H9 (cell line): ENCODE results near the gene IGSF9B. TPM values are rescaled to one million over a fixed set of nuclear protein-coding genes. Genes with fewer than 3 reads are reported as not detected.
A peak's percentile ranks its signal among the peaks of the same experiment; 100 is the strongest.

Experiments used
- DNase-seq: peaks from one replicate; pipeline ENCODE4 v3.0.0-alpha.2; 2017
- H2AFZ ChIP-seq: one replicate; pipeline ENCODE4 v1.6.1; 2013; ENCODE audit warnings: mild to moderate bottlenecking, low read length, control low read depth, moderate library complexity
- H2AK5ac ChIP-seq: 2 replicates; pipeline ENCODE4 v1.6.1; 2013; ENCODE audit warnings: low read length, control low read depth, mixed read lengths; ENCODE audit not compliant: insufficient read length
- H2BK120ac ChIP-seq: one replicate; pipeline ENCODE4 v1.6.1; 2013; ENCODE audit warnings: low read depth, mild to moderate bottlenecking, low read length, control low read depth, inconsistent platforms; ENCODE audit not compliant: poor library complexity, severe bottlenecking
- H2BK12ac ChIP-seq: 2 replicates; pipeline ENCODE4 v1.6.1; 2013; ENCODE audit warnings: low read length, control low read depth, mixed read lengths, low read depth; ENCODE audit not compliant: insufficient read length
- H2BK15ac ChIP-seq: 2 replicates; pipeline ENCODE4 v1.6.1; 2013; ENCODE audit warnings: low read depth, low read length, control low read depth
- H2BK20ac ChIP-seq: one replicate; pipeline ENCODE4 v1.6.1; 2013; ENCODE audit warnings: low read depth, mild to moderate bottlenecking, low read length, control low read depth, inconsistent platforms; ENCODE audit not compliant: poor library complexity, severe bottlenecking
- H2BK5ac ChIP-seq: 2 replicates; pipeline ENCODE4 v1.6.1; 2013; ENCODE audit warnings: low read length, control low read depth, mixed read lengths; ENCODE audit not compliant: insufficient read length
- H3K14ac ChIP-seq: 2 replicates; pipeline ENCODE4 v1.6.1; 2013; ENCODE audit warnings: low read length, control low read depth; ENCODE audit not compliant: insufficient read depth
- H3K18ac ChIP-seq: 2 replicates; pipeline ENCODE4 v1.6.1; 2013; ENCODE audit warnings: low read depth, mild to moderate bottlenecking, mixed read lengths, low read length, control low read depth; ENCODE audit not compliant: insufficient read length
- H3K23ac ChIP-seq: 2 replicates; pipeline ENCODE4 v1.6.1; 2013; ENCODE audit warnings: low read length, control low read depth, mixed read lengths, low read depth; ENCODE audit not compliant: insufficient read length
- H3K23me2 ChIP-seq: 2 replicates; pipeline ENCODE4 v1.6.1; 2013; ENCODE audit warnings: low read depth, mild to moderate bottlenecking, mixed read lengths, low read length, control low read depth; ENCODE audit not compliant: insufficient read length, poor library complexity, severe bottlenecking
- H3K27ac ChIP-seq: 2 replicates; pipeline ENCODE4 v1.5.1; 2013; ENCODE audit warnings: low read length, control low read depth, mixed read lengths, low read depth; ENCODE audit not compliant: insufficient read length
- H3K27me3 ChIP-seq: 2 replicates; pipeline ENCODE4 v1.6.1; 2013; ENCODE audit warnings: low read length, control low read depth, inconsistent platforms; ENCODE audit not compliant: insufficient read depth
- H3K4ac ChIP-seq: 2 replicates; pipeline ENCODE4 v1.6.1; 2013; ENCODE audit warnings: low read depth, mild to moderate bottlenecking, control low read depth, inconsistent platforms, low read length, moderate library complexity
- H3K4me1 ChIP-seq: 2 replicates; pipeline ENCODE4 v1.6.1; 2013; ENCODE audit warnings: low read length, control low read depth, inconsistent platforms; ENCODE audit not compliant: insufficient read depth
- H3K4me2 ChIP-seq: 2 replicates; pipeline ENCODE4 v1.6.1; 2013; ENCODE audit warnings: low read length, control low read depth, mixed read lengths; ENCODE audit not compliant: insufficient read length, insufficient read depth
- H3K56ac ChIP-seq: 2 replicates; pipeline ENCODE4 v1.6.1; 2013; ENCODE audit warnings: low read depth, mild to moderate bottlenecking, mixed read lengths, low read length, control low read depth; ENCODE audit not compliant: insufficient read length
- H3K79me1 ChIP-seq: 2 replicates; pipeline ENCODE4 v1.6.1; 2013; ENCODE audit warnings: low read depth, mild to moderate bottlenecking, moderate library complexity, low read length, control low read depth, inconsistent platforms; ENCODE audit not compliant: insufficient read depth, poor library complexity, severe bottlenecking
- H3K79me2 ChIP-seq: 2 replicates; pipeline ENCODE4 v1.6.1; 2013; ENCODE audit warnings: low read length, control low read depth, inconsistent platforms; ENCODE audit not compliant: insufficient read depth
- H3K9ac ChIP-seq: 2 replicates; pipeline ENCODE4 v1.6.1; 2013; ENCODE audit warnings: low read length, control low read depth, mixed read lengths; ENCODE audit not compliant: insufficient read length; ENCODE audit errors: extremely low read depth
- H3K9me3 ChIP-seq: one replicate; pipeline ENCODE4 v1.6.1; 2013; ENCODE audit warnings: low read depth, low read length, inconsistent platforms; ENCODE audit not compliant: control insufficient read depth
- H3T11ph ChIP-seq: one replicate; pipeline ENCODE4 v1.6.1; 2013; ENCODE audit warnings: mild to moderate bottlenecking, low read length, control low read depth, inconsistent platforms
- H4K20me1 ChIP-seq: one replicate; pipeline ENCODE4 v1.6.1; 2013; ENCODE audit not compliant: control insufficient read depth, insufficient read length, insufficient read depth
- H4K5ac ChIP-seq: 2 replicates; pipeline ENCODE4 v1.6.1; 2013; ENCODE audit warnings: low read depth, mild to moderate bottlenecking, mixed read lengths, low read length, control low read depth; ENCODE audit not compliant: insufficient read length
- H4K8ac ChIP-seq: replicated peaks from 2 replicates; pipeline ENCODE4 v1.6.1; 2013; ENCODE audit warnings: low read length, control low read depth, mixed read lengths, low read depth; ENCODE audit not compliant: insufficient read length
- H4K91ac ChIP-seq: 2 replicates; pipeline ENCODE4 v1.6.1; 2013; ENCODE audit warnings: low read depth, mild to moderate bottlenecking, moderate library complexity, mixed read lengths, low read length, control low read depth; ENCODE audit not compliant: insufficient read length
- H3K27ac Mint-ChIP-seq, 3 experiments: 2 replicates in 2 of 3; 3 replicates in 1 of 3; pipeline ENCODE4 v1.8.0; 2020 to 2021; ENCODE audit warnings: mixed read lengths in 3 of 3, mild to moderate bottlenecking in 1 of 3, moderate library complexity in 1 of 3
- H3K27me3 Mint-ChIP-seq: 2 replicates; pipeline ENCODE4 v1.8.0; 2021; ENCODE audit warnings: low read depth, mild to moderate bottlenecking, moderate library complexity, mixed read lengths
- H3K36me3 Mint-ChIP-seq, 3 experiments: 2 replicates in 2 of 3; 3 replicates in 1 of 3; pipeline ENCODE4 v1.8.0; 2020 to 2021; ENCODE audit warnings: low read depth in 3 of 3, mixed read lengths in 3 of 3; ENCODE audit not compliant: insufficient read depth in 1 of 3
- H3K4me1 Mint-ChIP-seq, 2 experiments: 2 replicates each; pipeline ENCODE4 v1.8.0; 2020; ENCODE audit warnings: mixed read lengths in 2 of 2
- H3K4me3 Mint-ChIP-seq, 2 experiments: 2 replicates in 1 of 2; 3 replicates in 1 of 2; pipeline ENCODE4 v1.8.0; 2020 to 2021; ENCODE audit warnings: mild to moderate bottlenecking in 2 of 2, mixed read lengths in 2 of 2, moderate library complexity in 1 of 2
- H3K9me3 Mint-ChIP-seq, 2 experiments: 2 replicates in 1 of 2; 3 replicates in 1 of 2; pipeline ENCODE4 v1.8.0; 2020; ENCODE audit warnings: mild to moderate bottlenecking in 2 of 2, mixed read lengths in 2 of 2, moderate library complexity in 1 of 2
- WGBS: extraction: QIAGEN DNeasy Blood & Tissue Kit; methylation state at CpG from one replicate; pipeline ENCODE4 v1.1.7; 2013; ENCODE audit warnings: missing lambda C conversion rate, low lambda C conversion rate, mixed read lengths; ENCODE audit not compliant: insufficient read length; ENCODE audit errors: extremely low coverage; 5-methylcytosine and 5-hydroxymethylcytosine counted together
- total RNA-seq: library from RNA; stranded (reverse); gene quantifications from 2 replicates; pipeline ENCODE4 v1.2.1, GENCODE V29; 2021
- TF ChIP-seq, protein P1 (sequence below): fragments of 200-600 bp; sonication (generic); conservative IDR thresholded peaks from 3 replicates; pipeline ENCODE4 v1.8.0; 2021; ENCODE audit warnings: antibody characterized with exemption, mild to moderate bottlenecking

IGSF9B gene
- total RNA-seq, 1 experiment from 2014 or later, result 25.7 TPM

DNA sequence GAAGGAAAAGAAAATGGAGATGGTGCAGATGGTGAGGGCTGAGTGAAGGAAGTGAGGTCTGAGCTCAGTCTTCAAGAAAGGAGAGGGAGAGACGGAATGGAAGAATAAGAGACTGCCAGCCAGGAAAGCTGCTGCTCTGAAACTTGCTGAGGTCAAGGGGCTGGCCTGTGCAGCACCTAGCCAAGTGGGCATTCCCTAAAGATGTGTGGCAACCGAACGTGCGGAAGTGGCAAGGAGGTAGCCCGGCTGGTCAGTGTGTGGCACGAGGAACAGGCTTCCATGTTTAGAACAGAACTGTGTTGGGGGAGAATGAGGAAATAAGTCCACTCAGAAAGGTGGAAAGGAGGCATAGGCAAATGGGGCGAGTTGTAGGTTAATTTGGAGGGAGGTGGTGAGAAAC, 7.6 kb upstream of the IGSF9B start:
- Mint-ChIP-seq H3K9me3 (peaks cover 0 to 10% of the 10 kb centered on the region in 2 experiments; a peak in 3 of 5 replicates), H3K27me3 (peaks cover 60% of the 10 kb centered on the region), H3K4me3 (no peak overlapping the region), H3K4me1 (peaks cover 2 to 13% of the 10 kb centered on the region in 2 experiments), H3K27ac (peak overlapping the region in 1 of 3 experiments; percentile 17; a peak in 1 of 7 replicates), H3K36me3 (no peaks in the 10 kb centered on the region; a peak in 1 of 7 replicates)
- Histone ChIP-seq H3K79me2 (no peaks in the 10 kb centered on the region), H2BK15ac (no peak overlapping the region), H3K27ac (no peak overlapping the region), H3K18ac (no peak overlapping the region), H4K5ac (no peak overlapping the region), H2AFZ (no peak overlapping the region), H3K56ac (no peak overlapping the region), H3K4me1 (no peaks in the 10 kb centered on the region), H2BK12ac (no peak overlapping the region), H2BK20ac (no peak overlapping the region), H3T11ph (no peak overlapping the region), H3K23ac (no peak overlapping the region), H3K23me2 (no peaks in the 10 kb centered on the region), H2AK5ac (no peak overlapping the region), H3K9ac (no peak overlapping the region), H2BK5ac (no peak overlapping the region), H2BK120ac (no peak overlapping the region), H3K4me2 (no peak overlapping the region), H4K8ac (no peak overlapping the region), H3K9me3 (no peaks in the 10 kb centered on the region), H4K91ac (no peak overlapping the region), H4K20me1 (peaks cover 3% of the 10 kb centered on the region), H3K79me1 (no peaks in the 10 kb centered on the region), H3K27me3 (no peaks in the 10 kb centered on the region; the same call in 1 of the 2 replicates), H3K4ac (no peak overlapping the region), H3K14ac (no peak overlapping the region)
- DNase-seq, result no peak
- no CpG with 5 or more reads among the region's 7 CpGs for WGBS
- TF ChIP-seq, protein P1, sequence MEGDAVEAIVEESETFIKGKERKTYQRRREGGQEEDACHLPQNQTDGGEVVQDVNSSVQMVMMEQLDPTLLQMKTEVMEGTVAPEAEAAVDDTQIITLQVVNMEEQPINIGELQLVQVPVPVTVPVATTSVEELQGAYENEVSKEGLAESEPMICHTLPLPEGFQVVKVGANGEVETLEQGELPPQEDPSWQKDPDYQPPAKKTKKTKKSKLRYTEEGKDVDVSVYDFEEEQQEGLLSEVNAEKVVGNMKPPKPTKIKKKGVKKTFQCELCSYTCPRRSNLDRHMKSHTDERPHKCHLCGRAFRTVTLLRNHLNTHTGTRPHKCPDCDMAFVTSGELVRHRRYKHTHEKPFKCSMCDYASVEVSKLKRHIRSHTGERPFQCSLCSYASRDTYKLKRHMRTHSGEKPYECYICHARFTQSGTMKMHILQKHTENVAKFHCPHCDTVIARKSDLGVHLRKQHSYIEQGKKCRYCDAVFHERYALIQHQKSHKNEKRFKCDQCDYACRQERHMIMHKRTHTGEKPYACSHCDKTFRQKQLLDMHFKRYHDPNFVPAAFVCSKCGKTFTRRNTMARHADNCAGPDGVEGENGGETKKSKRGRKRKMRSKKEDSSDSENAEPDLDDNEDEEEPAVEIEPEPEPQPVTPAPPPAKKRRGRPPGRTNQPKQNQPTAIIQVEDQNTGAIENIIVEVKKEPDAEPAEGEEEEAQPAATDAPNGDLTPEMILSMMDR, result no peak
